Measurements from ENCODE around the gene QSOX1. TPM values are rescaled to one million over a fixed set of nuclear protein-coding genes. Genes with fewer than 3 reads are reported as not detected.
"Not testable (repeated sequence)": the region's sequence is repeated elsewhere in the genome, so short reads cannot be mapped to it uniquely, and the experiment has no call there.

QSOX1 gene
- total RNA-seq, 1 experiment from 2014 or later = 192 TPM

GRCh38 chr1:180133193-180133592, 21.5 kb upstream of the QSOX1 start:
- no peak for TF ChIP-seq EZH2 (IDR thresholded peaks at IDR 0.05; ENCODE audit: low read length, unreplicated experiment)
- TF ChIP-seq EZH2phosphoT487 (IDR thresholded peaks at IDR 0.05; ENCODE audit: borderline replicate concordance, low read length) = no peak
- no peak for TF ChIP-seq CTCF (conservative IDR thresholded peaks at IDR 0.05; ENCODE audit: low read depth, low read length)
- Histone ChIP-seq H3K4me3 (ENCODE audit: low read length) (no peak overlapping the region), H3K79me2 (ENCODE audit: low read length) (no peaks in the 10 kb centered on the region), H3F3A (ENCODE audit: low read length, unreplicated experiment) (no peaks in the 10 kb centered on the region), H3K27me3 (ENCODE audit: low read length) (no peaks in the 10 kb centered on the region), H3K9ac (ENCODE audit: low read length) (no peak overlapping the region), H3K4me1 (ENCODE audit: insufficient read depth, low read length) (peaks cover 7% of the 10 kb centered on the region), H3K36me3 (ENCODE audit: low read depth, low read length) (no peaks in the 10 kb centered on the region), H3K9me3 (ENCODE audit: low read length) (no peaks in the 10 kb centered on the region), H2AFZ (ENCODE audit: low read length) (no peak overlapping the region), H4K20me1 (ENCODE audit: low read length) (no peaks in the 10 kb centered on the region), H3K4me2 (ENCODE audit: low read length) (no peak overlapping the region), H3K27ac (ENCODE audit: low read length) (no peak overlapping the region), H3K9me2 (replicated peaks; ENCODE audit: low read length) (no peaks in the 10 kb centered on the region)
- no TSS peak for BruUV-seq (replicated peaks)
- CTCF ChIA-PET = no interaction called here
- intact Hi-C loops (cut with micrococcal nuclease) = no loop called here
- POLR2A ChIA-PET (ENCODE audit: unreplicated experiment) = no interaction called here
- DNase-seq (no peak), ATAC-seq (no peak)

- H3F3A ChIP-seq (ENCODE audit: low read length, unreplicated experiment); H3K4me1 ChIP-seq (ENCODE audit: insufficient read depth, low read length); POLR2A ChIA-PET (ENCODE audit: unreplicated experiment); H3K4me3 ChIP-seq (ENCODE audit: low read length); CTCF ChIA-PET; H4K20me1 ChIP-seq (ENCODE audit: low read length); H3K4me2 ChIP-seq (ENCODE audit: low read length); H3K27ac ChIP-seq (ENCODE audit: low read length); H3K9ac ChIP-seq (ENCODE audit: low read length); H3K9me3 ChIP-seq (ENCODE audit: low read length); BruUV-seq (replicated peaks); H3K36me3 ChIP-seq (ENCODE audit: low read depth, low read length); H3K27me3 ChIP-seq (ENCODE audit: low read length); H3K79me2 ChIP-seq (ENCODE audit: low read length); ATAC-seq; DNase-seq; intact Hi-C loops (cut with micrococcal nuclease); H3K9me2 ChIP-seq (replicated peaks; ENCODE audit: low read length); H2AFZ ChIP-seq (ENCODE audit: low read length): not testable (repeated sequence)
Observed at GRCh38 chr1:180133688-180134087, 21.0 kb upstream of the QSOX1 start.

GRCh38 chr1:180135535-180135934, 19.1 kb upstream of the QSOX1 start:
- ChIA-PET POLR2A (ENCODE audit: unreplicated experiment) (no interaction called here), CTCF (no interaction called here)
- no peaks in the 10 kb centered on the region for H3K36me3 ChIP-seq (ENCODE audit: low read depth, low read length)
- H3K4me1 ChIP-seq (ENCODE audit: insufficient read depth, low read length) = peaks cover 7% of the 10 kb centered on the region
- H3K27ac ChIP-seq (ENCODE audit: low read length) = no peak overlapping the region
- DNase-seq = no peak
- H3K9me2 ChIP-seq (replicated peaks; ENCODE audit: low read length) = no peaks in the 10 kb centered on the region
- BruUV-seq (replicated peaks) = no TSS peak
- H3K4me3 ChIP-seq (ENCODE audit: low read length) = no peak overlapping the region
- H3K27me3 ChIP-seq (ENCODE audit: low read length) = no peaks in the 10 kb centered on the region
- no peaks in the 10 kb centered on the region for H4K20me1 ChIP-seq (ENCODE audit: low read length)
- no peaks in the 10 kb centered on the region for H3K79me2 ChIP-seq (ENCODE audit: low read length)
- no peak overlapping the region for H3K4me2 ChIP-seq (ENCODE audit: low read length)
- H3K9ac ChIP-seq (ENCODE audit: low read length) = no peak overlapping the region
- no peaks in the 10 kb centered on the region for H3K9me3 ChIP-seq (ENCODE audit: low read length)
- H3F3A ChIP-seq (ENCODE audit: low read length, unreplicated experiment) = no peaks in the 10 kb centered on the region
- TF ChIP-seq CTCF (conservative IDR thresholded peaks at IDR 0.05; ENCODE audit: low read depth, low read length) (no peak), EZH2 (IDR thresholded peaks at IDR 0.05; ENCODE audit: low read length, unreplicated experiment) (no peak), EZH2phosphoT487 (IDR thresholded peaks at IDR 0.05; ENCODE audit: borderline replicate concordance, low read length) (no peak)
- H2AFZ ChIP-seq (ENCODE audit: low read length) = no peak overlapping the region
- no peak for ATAC-seq
- intact Hi-C loops (cut with micrococcal nuclease) = no loop called here

All from PC-3 (cell line).